Psoas muscle (tissue), 8 donors: ENCODE data around the gene RNF186. TPM values are rescaled to one million over a fixed set of nuclear protein-coding genes. Genes with fewer than 3 reads are reported as not detected.

Source experiments
- ATAC-seq, 4 donors: fragments of 200-7000 bp; cut with Tn5 transposase; one replicate each; pipeline ENCODE4 v1.9.1; 2020; ENCODE audit warnings: moderate library complexity in 3 of 4, mild to moderate bottlenecking in 2 of 4
- DNase-seq, 2 donors: peaks; one replicate each; pipeline ENCODE4 v3.0.0-alpha.2; 2020
- H3K27ac ChIP-seq: fragments of 200-600 bp; one replicate; pipeline ENCODE4 v1.8.0; 2022
- H3K27me3 ChIP-seq, 3 donors: fragments of 200-600 bp in 1 of 3; one replicate each; pipeline versions ENCODE4 v1.6.1 to v1.8.0; 2013 to 2022; ENCODE audit warnings: low read length in 2 of 3, mild to moderate bottlenecking in 2 of 3, moderate library complexity in 1 of 3; ENCODE audit not compliant: insufficient read depth in 3 of 3
- H3K36me3 ChIP-seq, 2 donors: fragments of 200-600 bp in 1 of 2; one replicate each; pipeline versions ENCODE4 v1.6.1 to v1.8.0; 2013 to 2022; ENCODE audit warnings: low read depth in 1 of 2, mild to moderate bottlenecking in 1 of 2, moderate library complexity in 1 of 2; ENCODE audit not compliant: insufficient read depth in 1 of 2
- H3K4me1 ChIP-seq: fragments of 200-600 bp; one replicate; pipeline ENCODE4 v1.8.0; 2022
- H3K4me3 ChIP-seq: fragments of 200-600 bp; one replicate; pipeline ENCODE4 v1.8.0; 2022; ENCODE audit warnings: mild to moderate bottlenecking
- H3K9me3 ChIP-seq: fragments of 200-600 bp; one replicate; pipeline ENCODE4 v1.8.0; 2022
- CTCF ChIP-seq: fragments of 200-600 bp; IDR thresholded peaks from one replicate; pipeline ENCODE4 v1.8.0; 2022; ENCODE audit warnings: antibody characterized with exemption
- WGBS, 3 donors: extraction: QIAGEN DNeasy Blood & Tissue Kit; methylation state at CpG; one replicate each; pipeline versions ENCODE4 v1.1.6 to v1.1.7; 2013; 5-methylcytosine and 5-hydroxymethylcytosine counted together
- intact Hi-C, 2 donors: fragments of 100-400 bp; cut with DNase I; formaldehyde crosslinking; loops; one replicate each; pipeline versions ENCODE4 v1.11.0 to v1.14.2; 2022
- polyA plus RNA-seq, 3 donors: library from polyadenylated mRNA; stranded (reverse); fragments of 200-250 nt; gene quantifications; one replicate each; pipeline ENCODE4 v1.2.3, GENCODE V29; 2013
- total RNA-seq, 4 donors: library from RNA; stranded (reverse); fragmentation: NEBNext Ultra II Directional in 2 of 4; extraction: Animal tissue kit (Norgen Biotek cat#: 25700) in 2 of 4; gene quantifications; one replicate each; pipeline versions ENCODE4 v1.2.1 to v1.2.4, GENCODE V29; 2021 to 2023
- donor health status: healthy with polysubstance abuse.
- donor health status: DM: no; HTN: no; CAD: no; lungs with moderate emphysema.
- donor health status: Bipolar disorder and iron deficiency.
- donor health status: healthy.
- donor health status: DM: yes; HTN: yes; CAD: no.
- donor health status: DM: no; HTN: no; CAD: no.
- donor health status: DM: no; HTN: no; CAD: no.
- donor health status: DM: yes; HTN: yes; CAD: no.

Gene RNF186
- total and polyA plus RNA-seq, 7 donors: 0.08 TPM; not detected in 6

- TF ChIP-seq CTCF: no peak
- ATAC-seq (no peak), DNase-seq (no peak)
- no peak overlapping the region for H3K27ac ChIP-seq
- intact Hi-C loops: no loop called here
- H3K27me3 ChIP-seq: peaks cover 0 to 22% (median 6%) of the 10 kb centered on the region in 3 donors
- H3K4me3 ChIP-seq: no peak overlapping the region
- H3K9me3 ChIP-seq: no peaks in the 10 kb centered on the region
- H3K4me1 ChIP-seq: no peaks in the 10 kb centered on the region
- WGBS, 3 donors: 74 to 82% (median 79%) methylated on average over 3 of the region's 3 CpGs
- H3K36me3 ChIP-seq: no peaks in the 10 kb centered on the region
Observed at GRCh38 chr1:19828546-19828945, 13.5 kb upstream of the RNF186 start.

- TF ChIP-seq CTCF: no peak
- no peaks in the 10 kb centered on the region for H3K9me3 ChIP-seq
- H3K27ac ChIP-seq: no peak overlapping the region
- no peaks in the 10 kb centered on the region for H3K36me3 ChIP-seq
- intact Hi-C loops: no loop called here
- DNase-seq: no peak
- H3K27me3 ChIP-seq: peaks cover 0 to 18% (median 6%) of the 10 kb centered on the region in 3 donors
- no peaks in the 10 kb centered on the region for H3K4me1 ChIP-seq
- WGBS, 3 donors: 29 to 34% (median 32%) methylated on average over 6 of the region's 6 CpGs
- no peak for ATAC-seq
- no peak overlapping the region for H3K4me3 ChIP-seq
Observed at GRCh38 chr1:19825298-19825697, 10.2 kb upstream of the RNF186 start.

GRCh38 chr1:19824541-19824940 is 9.5 kb upstream of the RNF186 start:
- Histone ChIP-seq H3K9me3 (no peaks in the 10 kb centered on the region), H3K4me3 (no peak overlapping the region), H3K27me3 (peaks cover 0 to 13% (median 6%) of the 10 kb centered on the region in 3 donors), H3K36me3 (no peaks in the 10 kb centered on the region), H3K4me1 (no peaks in the 10 kb centered on the region), H3K27ac (no peak overlapping the region)
- no peak for DNase-seq
- no peak for TF ChIP-seq CTCF
- no peak for ATAC-seq
- WGBS, 3 donors: 56 to 61% (median 61%) methylated on average over 4 of the region's 4 CpGs
- intact Hi-C loops: no loop called here

GRCh38 chr1:19824036-19824435 is 9.0 kb upstream of the RNF186 start:
- intact Hi-C loops: no loop called here
- no peak for TF ChIP-seq CTCF
- no peaks in the 10 kb centered on the region for H3K9me3 ChIP-seq
- ATAC-seq (no peak), DNase-seq (no peak)
- peaks cover 0 to 13% (median 6%) of the 10 kb centered on the region in 3 donors for H3K27me3 ChIP-seq
- WGBS, 3 donors: 43 to 54% (median 48%) methylated on average over 5 of the region's 5 CpGs
- no peak overlapping the region for H3K4me3 ChIP-seq
- H3K27ac ChIP-seq: no peak overlapping the region
- no peaks in the 10 kb centered on the region for H3K36me3 ChIP-seq
- H3K4me1 ChIP-seq: no peaks in the 10 kb centered on the region

- no peaks in the 10 kb centered on the region for H3K4me1 ChIP-seq
- intact Hi-C loops: no loop called here
- WGBS, 3 donors: 63 to 77% (median 66%) methylated on average over 5 of the region's 5 CpGs
- TF ChIP-seq CTCF: no peak
- ATAC-seq (no peak), DNase-seq (no peak)
- no peak overlapping the region for H3K27ac ChIP-seq
- no peaks in the 10 kb centered on the region for H3K9me3 ChIP-seq
- no peaks in the 10 kb centered on the region for H3K36me3 ChIP-seq
- H3K27me3 ChIP-seq: no peaks in the 10 kb centered on the region
- no peak overlapping the region for H3K4me3 ChIP-seq
Observed at GRCh38 chr1:19819701-19820100, 4.6 kb upstream of the RNF186 start.
